A673 (cell line): Measurements from ENCODE around the gene PDE6B.

Source experiments
- EZH2 ChIP-seq: fragments of 200-600 bp; sonication (generic); IDR thresholded peaks from 2 replicates; pipeline ENCODE4 v1.6.1; 2017; ENCODE audit warnings: borderline replicate concordance, low read depth, mild to moderate bottlenecking, mixed read lengths, antibody characterized with exemption, low read length; ENCODE audit not compliant: poor library complexity, severe bottlenecking
- TF ChIP-seq, protein P1 (sequence below): fragments of 300-800, 200-600 bp; sonication (generic); conservative IDR thresholded peaks from 2 replicates; pipeline ENCODE4 v1.5.1; 2017; ENCODE audit warnings: low read depth, mild to moderate bottlenecking, antibody characterized with exemption, low read length, moderate library complexity, mixed read lengths

DNA sequence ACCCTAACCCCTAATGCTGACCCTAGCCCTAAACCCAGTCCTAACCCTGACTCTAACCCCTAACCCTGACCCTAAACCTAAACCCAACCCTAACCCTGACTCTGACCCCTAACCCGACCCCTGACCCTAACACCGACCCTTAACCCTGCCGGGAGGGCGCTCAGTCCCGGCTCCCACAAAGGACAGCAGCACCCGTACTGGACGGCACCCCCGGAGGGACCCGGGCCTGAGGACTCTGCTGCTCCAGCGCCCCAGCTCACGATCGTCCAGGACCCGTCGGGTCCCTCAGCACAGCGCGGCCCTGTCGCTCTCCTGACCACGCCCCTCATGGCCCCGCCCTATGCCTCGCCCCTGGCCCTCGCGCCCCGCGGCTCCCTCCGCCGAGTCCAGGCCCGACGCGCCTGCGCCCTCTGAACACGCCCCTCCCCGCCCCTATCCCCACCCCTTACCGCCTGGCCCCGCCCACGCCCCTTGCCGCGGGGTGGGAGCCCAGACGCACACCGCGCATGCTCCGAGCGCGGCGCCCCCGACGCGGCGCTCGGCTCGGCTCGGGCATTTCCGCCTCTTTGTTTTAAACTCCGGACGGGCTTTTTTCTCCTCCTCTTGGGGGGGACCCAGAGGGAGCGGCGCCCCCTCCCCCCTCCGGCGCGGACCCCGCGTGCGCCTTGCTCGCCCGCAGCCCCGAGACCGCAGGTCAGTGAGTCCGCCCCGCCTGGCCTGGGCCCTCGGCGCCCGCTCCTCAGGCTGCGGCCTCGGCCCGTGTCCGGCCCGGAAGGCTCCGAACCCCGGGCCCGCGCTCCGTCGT lies 80.1 kb downstream of the PDE6B start, which contains the start of gene PCGF3:
- TF ChIP-seq EZH2: no peak
- TF ChIP-seq, protein P1, sequence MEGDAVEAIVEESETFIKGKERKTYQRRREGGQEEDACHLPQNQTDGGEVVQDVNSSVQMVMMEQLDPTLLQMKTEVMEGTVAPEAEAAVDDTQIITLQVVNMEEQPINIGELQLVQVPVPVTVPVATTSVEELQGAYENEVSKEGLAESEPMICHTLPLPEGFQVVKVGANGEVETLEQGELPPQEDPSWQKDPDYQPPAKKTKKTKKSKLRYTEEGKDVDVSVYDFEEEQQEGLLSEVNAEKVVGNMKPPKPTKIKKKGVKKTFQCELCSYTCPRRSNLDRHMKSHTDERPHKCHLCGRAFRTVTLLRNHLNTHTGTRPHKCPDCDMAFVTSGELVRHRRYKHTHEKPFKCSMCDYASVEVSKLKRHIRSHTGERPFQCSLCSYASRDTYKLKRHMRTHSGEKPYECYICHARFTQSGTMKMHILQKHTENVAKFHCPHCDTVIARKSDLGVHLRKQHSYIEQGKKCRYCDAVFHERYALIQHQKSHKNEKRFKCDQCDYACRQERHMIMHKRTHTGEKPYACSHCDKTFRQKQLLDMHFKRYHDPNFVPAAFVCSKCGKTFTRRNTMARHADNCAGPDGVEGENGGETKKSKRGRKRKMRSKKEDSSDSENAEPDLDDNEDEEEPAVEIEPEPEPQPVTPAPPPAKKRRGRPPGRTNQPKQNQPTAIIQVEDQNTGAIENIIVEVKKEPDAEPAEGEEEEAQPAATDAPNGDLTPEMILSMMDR: no peak
